CD4-positive, alpha-beta T cell treated with Interleukin-15 for 4 hours (primary cell): ENCODE results near the gene TNS3.
"Not testable (repeated sequence)": the region's sequence is repeated elsewhere in the genome, so short reads cannot be mapped to it uniquely, and the experiment has no call there.

Source experiments
- DNase-seq: peaks from one replicate; pipeline ENCODE4 v3.0.0-alpha.2; 2020; ENCODE audit warnings: low spot score

TNS3 gene

GRCh38 chr7:47602272-47603004 is 20.5 kb upstream of the TNS3 start:
- DNase-seq: no peak

GRCh38 chr7:47601881-47602249 is 20.0 kb upstream of the TNS3 start:
- no peak for DNase-seq

GRCh38 chr7:47601119-47601880 is 19.4 kb upstream of the TNS3 start:
- no peak for DNase-seq

- DNase-seq: no peak
Observed at GRCh38 chr7:47600199-47601118, 18.5 kb upstream of the TNS3 start.

GRCh38 chr7:47597379-47597778 is 15.5 kb upstream of the TNS3 start:
- DNase-seq: no peak

- DNase-seq: no peak
Observed at GRCh38 chr7:47596502-47597202, 14.7 kb upstream of the TNS3 start.

- no peak for DNase-seq
Observed at GRCh38 chr7:47594406-47594805, 12.5 kb upstream of the TNS3 start.

- DNase-seq: no peak
Observed at GRCh38 chr7:47591655-47592572, 10.0 kb upstream of the TNS3 start.

GRCh38 chr7:47591089-47591654 is 9.3 kb upstream of the TNS3 start:
- no peak for DNase-seq

- DNase-seq: not testable (repeated sequence)
Observed at GRCh38 chr7:47590215-47590614, 8.3 kb upstream of the TNS3 start.

GRCh38 chr7:47588704-47589225 is 6.9 kb upstream of the TNS3 start:
- DNase-seq: no peak

GRCh38 chr7:47587976-47588375 is 6.1 kb upstream of the TNS3 start:
- no peak for DNase-seq

GRCh38 chr7:47587351-47587750 is 5.4 kb upstream of the TNS3 start:
- no peak for DNase-seq

GRCh38 chr7:47586925-47587324 is 5.0 kb upstream of the TNS3 start:
- DNase-seq: no peak

GRCh38 chr7:47586161-47586670 is 4.3 kb upstream of the TNS3 start:
- DNase-seq: not testable (repeated sequence)

- no peak for DNase-seq
Observed at GRCh38 chr7:47584536-47584895, 2.6 kb upstream of the TNS3 start.

- no peak for DNase-seq
Observed at GRCh38 chr7:47583739-47584535, 2.0 kb upstream of the TNS3 start.

- no peak for DNase-seq
Observed at GRCh38 chr7:47582764-47583738, 1.1 kb upstream of the TNS3 start.
